Osteocyte (in vitro differentiated cells): Measurements from ENCODE around the gene AAMP. TPM values are rescaled to one million over a fixed set of nuclear protein-coding genes. Genes with fewer than 3 reads are reported as not detected.
"Not testable (repeated sequence)": the region's sequence is repeated elsewhere in the genome, so short reads cannot be mapped to it uniquely, and the experiment has no call there.

Experiments used
- DNase-seq: peaks from one replicate; pipeline ENCODE4 v3.0.0; 2021; ENCODE audit warnings: mixed read lengths; ENCODE audit not compliant: unreplicated experiment; ENCODE audit errors: extremely low spot score
- H3K27ac Mint-ChIP-seq: one replicate; pipeline ENCODE4 v1.8.0; 2021; ENCODE audit warnings: mild to moderate bottlenecking, mixed read lengths; ENCODE audit not compliant: unreplicated experiment
- H3K27me3 Mint-ChIP-seq: one replicate; pipeline ENCODE4 v1.8.0; 2021; ENCODE audit warnings: mixed read lengths; ENCODE audit not compliant: unreplicated experiment
- H3K36me3 Mint-ChIP-seq: one replicate; pipeline ENCODE4 v1.8.0; 2021; ENCODE audit warnings: mixed read lengths; ENCODE audit not compliant: unreplicated experiment
- H3K4me1 Mint-ChIP-seq: one replicate; pipeline ENCODE4 v1.8.0; 2021; ENCODE audit warnings: mixed read lengths; ENCODE audit not compliant: unreplicated experiment
- H3K4me3 Mint-ChIP-seq: one replicate; pipeline ENCODE4 v1.8.0; 2021; ENCODE audit warnings: mild to moderate bottlenecking, moderate library complexity, mixed read lengths; ENCODE audit not compliant: unreplicated experiment
- H3K9me3 Mint-ChIP-seq: one replicate; pipeline ENCODE4 v1.8.0; 2021; ENCODE audit warnings: mixed read lengths; ENCODE audit not compliant: unreplicated experiment
- CTCF ChIP-seq: fragments of 200-600 bp; sonication (generic); IDR thresholded peaks from 2 replicates; pipeline ENCODE4 v1.5.0; 2021; ENCODE audit warnings: antibody characterized with exemption, mild to moderate bottlenecking, moderate library complexity
- long read RNA-seq: library from polyadenylated mRNA; unstranded; transcript quantifications from one replicate; pipeline ENCODE4 v2.0.0, GENCODE V29; 2021
- total RNA-seq: library from RNA; stranded (reverse); gene quantifications from 2 replicates; pipeline ENCODE4 v1.2.1, GENCODE V29; 2021

Gene AAMP
- total RNA-seq, result 62.9 and 66.3 TPM in 2 replicates
- long read RNA-seq, transcript AAMP-204 (11 exons, 1,804 nt), result minor isoform, 45 of 446 reads
- long read RNA-seq, transcript AAMP-201 (11 exons, 1,886 nt), result major isoform, 376 of 446 reads
- long read RNA-seq, partial matches to known transcripts, result 1 of 446 reads
- long read RNA-seq, other reads (novel, unspliced or antisense), result 20 of 446 reads

GRCh38 chr2:218269900-218270720, at the start of gene AAMP, which contains the start of gene PNKD:
Gene AAMP (minus strand): TSS chr2:218270137. CDS start chr2:218270086, 51 bp downstream.
Gene PNKD (plus strand): TSS chr2:218270519. CDS start chr2:218270536, 17 bp downstream.
- Mint-ChIP-seq H3K36me3 (peaks cover 26% of the 10 kb centered on the region), H3K4me1 (peaks cover 37% of the 10 kb centered on the region), H3K4me3 (peak within 1 kb of the TSS; percentile 96), H3K27me3 (no peaks in the 10 kb centered on the region), H3K9me3 (no peaks in the 10 kb centered on the region), H3K27ac (peak within 1 kb of the TSS; percentile 95)
- peak; percentile 29 for TF ChIP-seq CTCF
- DNase-seq, result peak; percentile 100

GRCh38 chr2:218318241-218318640, 48.3 kb upstream of the AAMP start:
- H3K27ac Mint-ChIP-seq, result no peak overlapping the region
- H3K36me3 Mint-ChIP-seq, result no peaks in the 10 kb centered on the region
- DNase-seq, result no peak
- no peak for TF ChIP-seq CTCF
- H3K4me3 Mint-ChIP-seq, result no peak overlapping the region
- H3K27me3 Mint-ChIP-seq, result no peaks in the 10 kb centered on the region
- no peaks in the 10 kb centered on the region for H3K9me3 Mint-ChIP-seq
- H3K4me1 Mint-ChIP-seq, result peaks cover 13% of the 10 kb centered on the region

- Mint-ChIP-seq H3K27me3 (no peaks in the 10 kb centered on the region), H3K4me1 (peaks cover 13% of the 10 kb centered on the region), H3K9me3 (no peaks in the 10 kb centered on the region), H3K4me3 (no peak overlapping the region), H3K27ac (no peak overlapping the region), H3K36me3 (no peaks in the 10 kb centered on the region)
- no peak for TF ChIP-seq CTCF
- DNase-seq, result no peak
Observed at GRCh38 chr2:218317835-218318234, 47.9 kb upstream of the AAMP start.

GRCh38 chr2:218317303-218317630, 47.3 kb upstream of the AAMP start:
- Mint-ChIP-seq H3K4me1 (peaks cover 8% of the 10 kb centered on the region), H3K9me3 (no peaks in the 10 kb centered on the region), H3K4me3 (no peak overlapping the region), H3K36me3 (no peaks in the 10 kb centered on the region), H3K27ac (no peak overlapping the region), H3K27me3 (no peaks in the 10 kb centered on the region)
- no peak for TF ChIP-seq CTCF
- no peak for DNase-seq

GRCh38 chr2:218315397-218315796, 45.5 kb upstream of the AAMP start:
- no peak overlapping the region for H3K27ac Mint-ChIP-seq
- no peak for DNase-seq
- no peaks in the 10 kb centered on the region for H3K36me3 Mint-ChIP-seq
- TF ChIP-seq CTCF, result no peak
- no peaks in the 10 kb centered on the region for H3K9me3 Mint-ChIP-seq
- no peak overlapping the region for H3K4me3 Mint-ChIP-seq
- no peaks in the 10 kb centered on the region for H3K27me3 Mint-ChIP-seq
- H3K4me1 Mint-ChIP-seq, result peaks cover 3% of the 10 kb centered on the region

GRCh38 chr2:218314764-218315163, 44.8 kb upstream of the AAMP start:
- H3K4me3 Mint-ChIP-seq, H3K27me3 Mint-ChIP-seq, H3K27ac Mint-ChIP-seq, H3K4me1 Mint-ChIP-seq, H3K9me3 Mint-ChIP-seq, H3K36me3 Mint-ChIP-seq, DNase-seq: not testable (repeated sequence)
